A549 (cell line): Measurements from ENCODE around the gene TBPL2. TPM values are rescaled to one million over a fixed set of nuclear protein-coding genes. Genes with fewer than 3 reads are reported as not detected.
"Not testable (repeated sequence)": the region's sequence is repeated elsewhere in the genome, so short reads cannot be mapped to it uniquely, and the experiment has no call there.

ENCODE experiments used
- ATAC-seq, 2 experiments: fragments of 200-7000 bp in 1 of 2; fragments of >200 bp in 1 of 2; cut with Nextera tagmentation in 1 of 2; cut with Tn5 transposase in 1 of 2; 3 replicates each; pipeline versions ENCODE4 v1.8.0 to v1.9.1; 2018 to 2020; ENCODE audit warnings: mild to moderate bottlenecking in 1 of 2, moderate library complexity in 1 of 2
- CTCF ChIA-PET: fragments of 300-600 bp; sonication (Branson Sonifier 250); formaldehyde crosslinking; extraction: SDS; loops from one replicate; lab custom pipeline; 2021; ENCODE audit warnings: antibody characterized with exemption, inconsistent platforms; lab: Yijun Ruan, JAX
- POLR2A ChIA-PET: fragments of 350-600 bp; formaldehyde crosslinking; extraction: SDS; loops from one replicate; lab custom pipeline; 2021; ENCODE audit warnings: antibody characterized with exemption, inconsistent platforms; lab: Yijun Ruan, JAX
- DNase-seq, 2 experiments: peaks; one replicate each; pipeline versions ENCODE4 v3.0.0 to v3.0.0-alpha.2; 2011 to 2016; ENCODE audit warnings: low read depth in 1 of 2, low spot score in 1 of 2
- FAIRE-seq: peaks from 2 replicates; lab custom pipeline; 2011; peaks lifted over from hg19 to GRCh38; lab: Jason Lieb, UNC
- H3K27ac ChIP-seq, 2 experiments: fragments of >200 bp; sonication (Bioruptor Twin); formaldehyde crosslinking; 3 replicates each; pipeline ENCODE4 v1.5.1; 2016 to 2017
- H3K4me1 ChIP-seq: fragments of >200 bp; sonication (Bioruptor Twin); formaldehyde crosslinking; 3 replicates; pipeline ENCODE4 v1.6.1; 2016
- H3K4me2 ChIP-seq: fragments of >200 bp; sonication (Bioruptor Twin); formaldehyde crosslinking; 3 replicates; pipeline ENCODE4 v1.6.1; 2016
- H3K4me3 ChIP-seq: fragments of >200 bp; sonication (Bioruptor Twin); formaldehyde crosslinking; 3 replicates; pipeline ENCODE4 v1.5.1; 2016
- H3K9me3 ChIP-seq: fragments of >200 bp; sonication (Bioruptor Twin); formaldehyde crosslinking; 3 replicates; pipeline ENCODE4 v1.6.1; 2016
- ATOH8 ChIP-seq: fragments of 250-450 bp; sonication (Bioruptor Pico); IDR thresholded peaks from 2 replicates; pipeline ENCODE4 v1.5.0; 2020; ENCODE audit warnings: low read depth, mild to moderate bottlenecking, moderate library complexity
- CBX8 ChIP-seq: fragments of 200-600 bp; sonication (generic); IDR thresholded peaks from 2 replicates; pipeline ENCODE4 v1.6.1; 2016
- CHD2 ChIP-seq: fragments of 150-350 bp; IDR thresholded peaks from 2 replicates; pipeline ENCODE4 v1.6.1; 2014; ENCODE audit warnings: low read length; ENCODE audit not compliant: partially characterized antibody
- EHF ChIP-seq: fragments of 250-450 bp; sonication (Bioruptor Pico); IDR thresholded peaks from 2 replicates; pipeline ENCODE4 v1.5.0; 2020; ENCODE audit warnings: mild to moderate bottlenecking
- ESRRA ChIP-seq: fragments of 150-350 bp; IDR thresholded peaks from 2 replicates; pipeline ENCODE4 v1.6.1; 2014; ENCODE audit warnings: mild to moderate bottlenecking, low read length, borderline replicate concordance
- FOSB ChIP-seq: fragments of 250-450 bp; sonication (Bioruptor Pico); IDR thresholded peaks from 2 replicates; pipeline ENCODE4 v1.5.0; 2020; ENCODE audit warnings: mild to moderate bottlenecking, moderate library complexity
- FOXS1 ChIP-seq: fragments of 250-450 bp; sonication (Bioruptor Pico); IDR thresholded peaks from 2 replicates; pipeline ENCODE4 v1.5.0; 2020; ENCODE audit warnings: mild to moderate bottlenecking, moderate library complexity
- GATA3 ChIP-seq: IDR thresholded peaks from 2 replicates; pipeline ENCODE4 v1.6.1; 2012; ENCODE audit warnings: borderline replicate concordance
- HEYL ChIP-seq: fragments of 250-450 bp; sonication (Bioruptor Pico); IDR thresholded peaks from 2 replicates; pipeline ENCODE4 v1.8.0; 2021; ENCODE audit warnings: mild to moderate bottlenecking, moderate library complexity
- HOXB5 ChIP-seq: fragments of 250-450 bp; sonication (Bioruptor Pico); IDR thresholded peaks from 2 replicates; pipeline ENCODE4 v1.5.0; 2020; ENCODE audit warnings: mild to moderate bottlenecking, moderate library complexity
- JUN ChIP-seq, 2 experiments: fragments of >200 bp; sonication (Bioruptor Twin); formaldehyde crosslinking; IDR thresholded peaks; 2 replicates in 1 of 2; 3 replicates in 1 of 2; pipeline ENCODE4 v1.6.1; 2016 to 2017
- KDM5A ChIP-seq: fragments of 200-600 bp; sonication (generic); IDR thresholded peaks from 2 replicates; pipeline ENCODE4 v1.6.1; 2016; ENCODE audit warnings: antibody characterized with exemption, mild to moderate bottlenecking
- MAZ ChIP-seq: fragments of 150-350 bp; IDR thresholded peaks from 2 replicates; pipeline ENCODE4 v1.6.1; 2014; ENCODE audit warnings: antibody characterized with exemption, low read depth, low read length, borderline replicate concordance
- PHF8 ChIP-seq: fragments of 200-600 bp; sonication (generic); IDR thresholded peaks from 2 replicates; pipeline ENCODE4 v1.6.1; 2016; ENCODE audit warnings: low read depth, mild to moderate bottlenecking, antibody characterized with exemption, moderate library complexity, borderline replicate concordance
- RAD21 ChIP-seq, 2 experiments: fragments of >200 bp in 1 of 2; sonication (Bioruptor Twin) in 1 of 2; formaldehyde crosslinking in 1 of 2; IDR thresholded peaks in 1 of 2; conservative IDR thresholded peaks in 1 of 2; 2 replicates in 1 of 2; 3 replicates in 1 of 2; pipeline ENCODE4 v1.6.1; 2012 to 2018; ENCODE audit warnings: inconsistent platforms in 1 of 2
- RCOR1 ChIP-seq: fragments of 150-350 bp; IDR thresholded peaks from 2 replicates; pipeline ENCODE4 v1.6.1; 2014; ENCODE audit warnings: antibody characterized with exemption, low read length, low read depth
- RNF2 ChIP-seq: fragments of 200-600 bp; sonication (generic); IDR thresholded peaks from 2 replicates; pipeline ENCODE4 v1.6.1; 2016; ENCODE audit warnings: low read depth, mild to moderate bottlenecking, antibody characterized with exemption, moderate library complexity, borderline replicate concordance
- WGBS: methylation state at CpG from one replicate; pipeline ENCODE4 v1.1.6; 2017; ENCODE audit errors: missing lambda C conversion rate; 5-methylcytosine and 5-hydroxymethylcytosine counted together
- polyA plus RNA-seq, 4 experiments: library from polyadenylated mRNA; depleted of rRNA in 3 of 4; stranded (reverse); fragments of >200 nt; fragmentation: RNase III in 1 of 4; extraction: RNeasy Plus Mini Kit Qiagen cat#74134 plus additional on column Dnase treatment in 1 of 4; gene quantifications; 2 replicates in 3 of 4; 3 replicates in 1 of 4; pipeline ENCODE4 v1.2.3, GENCODE V29; 2011 to 2017
- TF ChIP-seq, protein P1 (sequence below): fragments of >200 bp; sonication (Bioruptor Twin); formaldehyde crosslinking; IDR thresholded peaks from 3 replicates; pipeline ENCODE4 v1.5.1; 2016
- TF ChIP-seq, protein P2 (sequence below): fragments of 150-350 bp; IDR thresholded peaks from 2 replicates; pipeline ENCODE4 v1.6.1; 2014; ENCODE audit warnings: low read depth, mild to moderate bottlenecking, low read length

The TBPL2 gene
- polyA plus RNA-seq, 2 of the 4 experiments (the other 2 are of a cell fraction): not detected

DNA sequence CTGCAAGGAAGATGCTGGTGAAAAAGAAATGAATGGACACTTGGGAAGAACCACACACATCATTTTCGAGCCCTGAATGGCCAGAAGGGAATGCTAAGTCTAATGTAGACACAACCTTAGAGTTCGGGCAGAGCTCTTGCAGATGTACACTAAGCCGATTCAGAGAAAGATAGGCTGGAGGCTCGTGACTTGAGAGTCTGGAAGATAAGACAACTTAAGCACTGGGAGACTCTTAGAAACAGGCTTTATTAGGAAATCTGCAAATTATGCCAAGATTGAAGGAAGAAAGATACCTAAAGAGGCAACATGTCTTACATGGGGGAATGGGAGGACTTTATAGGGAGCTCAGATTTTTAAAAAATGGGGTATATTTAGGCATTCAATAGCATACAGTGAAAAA, 13.5 kb downstream of the TBPL2 start:
- no peak for TF ChIP-seq CHD2
- TF ChIP-seq HEYL (CRISPR knock-in tag): no peak
- no peak overlapping the region for H3K4me3 ChIP-seq
- no peak for FAIRE-seq
- no peak for ATAC-seq
- no peaks in the 10 kb centered on the region for H3K4me1 ChIP-seq
- no peaks in the 10 kb centered on the region for H3K9me3 ChIP-seq
- no peak overlapping the region for H3K4me2 ChIP-seq
- ChIA-PET POLR2A (no interaction called here), CTCF (interaction anchor here (1.1 to 5.3 kb wide), 6 partner anchors 10 to 337 kb away, joined by 3 to 24 read pairs (median 11); partner anchors contain the start of gene FBXO34)
- H3K27ac ChIP-seq: no peak overlapping the region
- 56% methylated on average over 4 of the region's 4 CpGs for WGBS
- no peak for DNase-seq

- TF ChIP-seq RCOR1 (no peak), MAZ (no peak), ESRRA (no peak), GATA3 (no peak), CBX8 (no peak), HOXB5 (CRISPR knock-in tag) (no peak), EHF (no peak), JUN (IDR thresholded peaks at IDR 0.05) (no peak), KDM5A (no peak), RNF2 (no peak), ATOH8 (CRISPR knock-in tag) (no peak), FOSB (no peak), HEYL (CRISPR knock-in tag) (no peak), PHF8 (no peak), FOXS1 (no peak)
- TF ChIP-seq, protein P1, sequence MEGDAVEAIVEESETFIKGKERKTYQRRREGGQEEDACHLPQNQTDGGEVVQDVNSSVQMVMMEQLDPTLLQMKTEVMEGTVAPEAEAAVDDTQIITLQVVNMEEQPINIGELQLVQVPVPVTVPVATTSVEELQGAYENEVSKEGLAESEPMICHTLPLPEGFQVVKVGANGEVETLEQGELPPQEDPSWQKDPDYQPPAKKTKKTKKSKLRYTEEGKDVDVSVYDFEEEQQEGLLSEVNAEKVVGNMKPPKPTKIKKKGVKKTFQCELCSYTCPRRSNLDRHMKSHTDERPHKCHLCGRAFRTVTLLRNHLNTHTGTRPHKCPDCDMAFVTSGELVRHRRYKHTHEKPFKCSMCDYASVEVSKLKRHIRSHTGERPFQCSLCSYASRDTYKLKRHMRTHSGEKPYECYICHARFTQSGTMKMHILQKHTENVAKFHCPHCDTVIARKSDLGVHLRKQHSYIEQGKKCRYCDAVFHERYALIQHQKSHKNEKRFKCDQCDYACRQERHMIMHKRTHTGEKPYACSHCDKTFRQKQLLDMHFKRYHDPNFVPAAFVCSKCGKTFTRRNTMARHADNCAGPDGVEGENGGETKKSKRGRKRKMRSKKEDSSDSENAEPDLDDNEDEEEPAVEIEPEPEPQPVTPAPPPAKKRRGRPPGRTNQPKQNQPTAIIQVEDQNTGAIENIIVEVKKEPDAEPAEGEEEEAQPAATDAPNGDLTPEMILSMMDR: no peak
- TF ChIP-seq, protein P2, sequence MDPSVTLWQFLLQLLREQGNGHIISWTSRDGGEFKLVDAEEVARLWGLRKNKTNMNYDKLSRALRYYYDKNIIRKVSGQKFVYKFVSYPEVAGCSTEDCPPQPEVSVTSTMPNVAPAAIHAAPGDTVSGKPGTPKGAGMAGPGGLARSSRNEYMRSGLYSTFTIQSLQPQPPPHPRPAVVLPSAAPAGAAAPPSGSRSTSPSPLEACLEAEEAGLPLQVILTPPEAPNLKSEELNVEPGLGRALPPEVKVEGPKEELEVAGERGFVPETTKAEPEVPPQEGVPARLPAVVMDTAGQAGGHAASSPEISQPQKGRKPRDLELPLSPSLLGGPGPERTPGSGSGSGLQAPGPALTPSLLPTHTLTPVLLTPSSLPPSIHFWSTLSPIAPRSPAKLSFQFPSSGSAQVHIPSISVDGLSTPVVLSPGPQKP: no peak
- TF ChIP-seq, all 56 proteins: peak for 0
- no peaks in the 10 kb centered on the region for H3K4me1 ChIP-seq
- POLR2A ChIA-PET: no interaction called here
- H3K4me2 ChIP-seq: no peak overlapping the region
- H3K4me3 ChIP-seq: no peak overlapping the region
- H3K9me3 ChIP-seq: no peaks in the 10 kb centered on the region
- ATAC-seq (no peak), DNase-seq (no peak), FAIRE-seq (no peak)
- CTCF ChIA-PET: interaction anchor here (0.5 to 5.3 kb wide), 10 partner anchors 9 to 1050 kb away, joined by 3 to 22 read pairs (median 4); no protein-coding TSS in a partner anchor
- no peak overlapping the region for H3K27ac ChIP-seq
- 48% methylated on average over 1 of the region's 1 CpG for WGBS
Observed at GRCh38 chr14:55425091-55425490, 15.3 kb downstream of the TBPL2 start.

DNA sequence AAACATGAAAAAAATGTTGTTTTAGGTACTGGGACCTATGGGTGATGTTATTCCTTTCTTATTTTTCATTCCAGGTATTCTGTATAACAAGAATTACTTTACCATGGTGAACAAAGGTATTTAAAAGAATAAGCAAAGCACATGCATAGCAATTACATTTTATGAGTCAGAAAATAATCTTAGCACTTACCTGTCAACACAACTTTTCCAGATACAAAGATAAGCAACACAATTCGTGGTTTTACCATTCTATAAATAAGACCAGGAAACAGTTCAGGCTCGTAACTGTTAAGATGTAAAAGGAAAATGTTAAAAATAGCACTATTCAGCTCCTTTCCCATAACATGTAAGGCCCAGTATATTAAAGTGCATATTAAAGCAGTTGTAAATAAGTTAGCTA, 16.4 kb downstream of the TBPL2 start:
- Histone ChIP-seq H3K9me3 (no peaks in the 10 kb centered on the region), H3K4me2 (no peak overlapping the region), H3K27ac (no peak overlapping the region), H3K4me1 (no peaks in the 10 kb centered on the region), H3K4me3 (no peak overlapping the region)
- POLR2A ChIA-PET: no interaction called here
- no peak for FAIRE-seq
- ATAC-seq: no peak
- no peak for TF ChIP-seq RAD21 (conservative IDR thresholded peaks at IDR 0.05 in 1 of 2, IDR thresholded peaks at IDR 0.05 in 1 of 2)
- TF ChIP-seq ESRRA: no peak
- CTCF ChIA-PET: interaction anchor here (1.1 to 3.0 kb wide), 7 partner anchors 8 to 916 kb away, joined by 3 to 14 read pairs (median 4); no protein-coding TSS in a partner anchor
- DNase-seq: no peak
- 21% methylated on average over 2 of the region's 2 CpGs for WGBS

- 67% methylated on average over 11 of the region's 11 CpGs for WGBS
- H3K27ac ChIP-seq, H3K4me1 ChIP-seq, ATAC-seq, H3K9me3 ChIP-seq, H3K4me3 ChIP-seq, H3K4me2 ChIP-seq, FAIRE-seq, POLR2A ChIA-PET, DNase-seq: not testable (repeated sequence)
- CTCF ChIA-PET: interaction anchor here (1.8 kb wide), 1 partner anchor 24 kb away, joined by 9 read pairs; no protein-coding TSS in a partner anchor
Observed at GRCh38 chr14:55422338-55422737, 18.1 kb downstream of the TBPL2 start.
